BJ (cell line): ENCODE data around the gene ARHGEF28. TPM values are rescaled to one million over a fixed set of nuclear protein-coding genes. Genes with fewer than 3 reads are reported as not detected.

Experiments used
- CTCF ChIA-PET: fragments of 350-600 bp; formaldehyde crosslinking; extraction: SDS; loops from one replicate; lab custom pipeline; 2021; ENCODE audit warnings: antibody characterized with exemption, inconsistent platforms; lab: Yijun Ruan, JAX
- POLR2A ChIA-PET: fragments of 300-600 bp; sonication (Branson Sonifier 250); formaldehyde crosslinking; extraction: SDS; loops from one replicate; lab custom pipeline; 2021; ENCODE audit warnings: antibody characterized with exemption; lab: Charles Lee
- DNase-seq: peaks from one replicate; pipeline ENCODE4 v3.0.0-alpha.2; 2011; ENCODE audit warnings: low read depth
- H3K27me3 ChIP-seq: 2 replicates; pipeline ENCODE4 v1.6.0; 2011; ENCODE audit warnings: low read length; ENCODE audit not compliant: control insufficient read depth, insufficient read depth
- H3K36me3 ChIP-seq: 2 replicates; pipeline ENCODE4 v1.5.1; 2011; ENCODE audit warnings: low read length; ENCODE audit not compliant: control insufficient read depth, insufficient read depth
- H3K4me3 ChIP-seq: 2 replicates; pipeline ENCODE4 v1.5.1; 2011; ENCODE audit warnings: low read depth, mild to moderate bottlenecking, control low read depth, low read length
- polyA plus RNA-seq: library from polyadenylated mRNA; depleted of rRNA; stranded (reverse); fragments of >200 nt; gene quantifications from 2 replicates; pipeline ENCODE4 v1.2.3, GENCODE V29; 2011
- TF ChIP-seq, protein P1 (sequence below): IDR thresholded peaks from 2 replicates; pipeline ENCODE4 v1.5.1; 2011; ENCODE audit warnings: low read depth, mild to moderate bottlenecking, control low read depth, inconsistent platforms, low read length, moderate library complexity; ENCODE audit not compliant: insufficient read depth

The ARHGEF28 gene
- polyA plus RNA-seq, 1 experiment: 2.8 TPM

DNA sequence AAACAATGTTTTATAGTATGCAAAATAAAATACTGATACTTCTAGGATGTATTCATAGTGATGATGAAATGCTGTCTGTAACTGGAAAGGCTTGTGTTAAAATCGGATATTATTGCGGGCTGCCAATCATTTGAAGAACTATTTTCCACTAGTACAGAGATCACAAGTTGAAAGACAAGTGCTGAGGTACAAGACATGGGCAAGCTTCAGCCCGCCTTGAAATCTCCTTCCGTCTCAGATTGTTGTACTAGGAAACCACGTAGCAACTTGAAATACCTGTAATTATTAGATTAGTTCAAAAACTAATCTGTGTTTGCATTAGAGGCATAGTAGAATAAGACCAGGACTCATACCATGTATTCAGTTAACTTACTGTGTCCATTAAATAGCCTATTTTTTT, 218.2 kb downstream of the ARHGEF28 start:
- ChIA-PET CTCF (interaction anchor here (1.7 kb wide), 1 partner anchor 11 kb away, joined by 5 read pairs; no protein-coding TSS in a partner anchor), POLR2A (no interaction called here)
- DNase-seq: no peak
- H3K27me3 ChIP-seq: no peaks in the 10 kb centered on the region
- no peak overlapping the region for H3K4me3 ChIP-seq
- TF ChIP-seq, protein P1, sequence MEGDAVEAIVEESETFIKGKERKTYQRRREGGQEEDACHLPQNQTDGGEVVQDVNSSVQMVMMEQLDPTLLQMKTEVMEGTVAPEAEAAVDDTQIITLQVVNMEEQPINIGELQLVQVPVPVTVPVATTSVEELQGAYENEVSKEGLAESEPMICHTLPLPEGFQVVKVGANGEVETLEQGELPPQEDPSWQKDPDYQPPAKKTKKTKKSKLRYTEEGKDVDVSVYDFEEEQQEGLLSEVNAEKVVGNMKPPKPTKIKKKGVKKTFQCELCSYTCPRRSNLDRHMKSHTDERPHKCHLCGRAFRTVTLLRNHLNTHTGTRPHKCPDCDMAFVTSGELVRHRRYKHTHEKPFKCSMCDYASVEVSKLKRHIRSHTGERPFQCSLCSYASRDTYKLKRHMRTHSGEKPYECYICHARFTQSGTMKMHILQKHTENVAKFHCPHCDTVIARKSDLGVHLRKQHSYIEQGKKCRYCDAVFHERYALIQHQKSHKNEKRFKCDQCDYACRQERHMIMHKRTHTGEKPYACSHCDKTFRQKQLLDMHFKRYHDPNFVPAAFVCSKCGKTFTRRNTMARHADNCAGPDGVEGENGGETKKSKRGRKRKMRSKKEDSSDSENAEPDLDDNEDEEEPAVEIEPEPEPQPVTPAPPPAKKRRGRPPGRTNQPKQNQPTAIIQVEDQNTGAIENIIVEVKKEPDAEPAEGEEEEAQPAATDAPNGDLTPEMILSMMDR: no peak
- no peaks in the 10 kb centered on the region for H3K36me3 ChIP-seq

DNA sequence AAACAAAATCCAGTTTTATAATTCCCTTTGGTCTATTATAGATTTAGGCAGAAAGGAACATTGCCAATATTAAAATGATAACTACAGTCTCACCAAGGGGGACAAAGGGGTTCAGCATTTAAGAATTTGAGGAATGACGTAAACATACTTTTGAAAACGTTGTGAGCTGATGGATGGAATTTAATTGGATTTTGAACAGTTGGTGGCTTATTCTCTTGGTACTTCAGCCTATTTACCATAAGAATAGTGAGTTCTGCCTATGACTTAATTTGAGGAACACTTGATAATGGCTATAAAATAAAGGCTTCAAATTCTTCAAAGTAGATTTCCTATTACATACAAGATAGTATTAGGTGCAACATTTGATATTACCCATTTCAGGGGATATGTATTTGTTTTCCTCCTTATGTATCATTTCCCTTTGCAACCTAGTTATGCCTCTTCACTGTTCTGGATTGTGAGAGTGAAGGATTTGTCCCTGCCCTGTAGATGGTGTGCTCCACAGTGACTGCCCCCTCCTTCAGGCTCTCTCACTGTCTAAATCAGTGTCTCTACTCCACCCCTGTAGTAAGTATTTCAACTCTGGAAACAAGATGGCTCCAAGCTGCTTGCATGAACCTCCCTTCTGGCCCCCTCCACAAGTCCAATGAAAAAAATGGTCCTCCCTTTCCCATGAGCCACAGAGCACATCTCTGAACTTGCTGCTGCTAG, 225.6 kb downstream of the ARHGEF28 start:
- POLR2A ChIA-PET: no interaction called here
- Histone ChIP-seq H3K27me3 (no peaks in the 10 kb centered on the region), H3K36me3 (no peaks in the 10 kb centered on the region), H3K4me3 (no peak overlapping the region)
- TF ChIP-seq, protein P1: no peak
- CTCF ChIA-PET: interaction anchor here (0.7 to 1.9 kb wide), 2 partner anchors 60 to 261 kb away, joined by 3 to 5 read pairs; no protein-coding TSS in a partner anchor
- no peak for DNase-seq

DNA sequence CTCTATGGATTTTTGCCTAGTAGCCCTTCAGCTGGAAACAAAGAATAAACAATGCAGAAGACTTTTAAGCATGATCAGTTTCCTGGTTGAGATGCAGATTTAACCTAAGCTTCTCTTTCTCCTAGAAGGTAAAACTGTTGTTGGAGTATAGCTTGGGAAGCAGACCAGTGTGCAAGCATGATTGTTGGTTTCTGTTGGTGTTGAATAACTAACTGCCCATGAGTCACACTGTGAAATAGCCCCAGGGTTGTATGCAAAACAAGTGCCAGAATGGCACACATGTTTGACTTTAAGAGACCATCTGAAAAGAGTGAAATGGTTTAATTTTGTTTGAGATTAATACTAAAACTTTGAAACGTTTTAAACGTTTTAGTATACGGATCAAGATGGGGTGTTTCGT, 227.1 kb downstream of the ARHGEF28 start:
- Histone ChIP-seq H3K4me3 (no peak overlapping the region), H3K27me3 (no peaks in the 10 kb centered on the region), H3K36me3 (no peaks in the 10 kb centered on the region)
- peak; percentile 65 for DNase-seq
- ChIA-PET CTCF (interaction anchor here (0.7 kb wide), 1 partner anchor 69 kb away, joined by 4 read pairs; no protein-coding TSS in a partner anchor), POLR2A (no interaction called here)
- TF ChIP-seq, protein P1: no peak

DNA sequence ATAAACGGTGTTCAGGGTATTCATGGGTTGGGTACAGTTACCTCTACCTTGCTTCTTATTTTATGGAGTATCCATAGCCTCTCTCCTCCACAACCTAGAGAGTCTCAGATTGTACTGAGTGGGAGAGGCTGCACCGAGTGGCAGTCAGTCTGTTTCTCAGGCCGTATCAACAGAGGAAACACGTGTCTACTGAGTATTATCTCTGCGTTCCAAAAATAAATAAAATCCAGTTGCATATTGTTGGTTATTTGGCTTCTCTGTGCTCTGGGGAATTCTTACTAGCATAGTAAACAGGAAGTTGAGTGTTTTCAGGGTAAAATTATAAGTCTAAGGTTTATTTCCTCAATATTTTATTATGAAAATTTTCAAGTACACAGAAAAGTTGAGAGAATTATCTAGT, 231.0 kb downstream of the ARHGEF28 start:
- Histone ChIP-seq H3K36me3 (no peaks in the 10 kb centered on the region), H3K27me3 (no peaks in the 10 kb centered on the region), H3K4me3 (no peak overlapping the region)
- DNase-seq: no peak
- ChIA-PET CTCF (no interaction called here), POLR2A (no interaction called here)
- TF ChIP-seq, protein P1: no peak

DNA sequence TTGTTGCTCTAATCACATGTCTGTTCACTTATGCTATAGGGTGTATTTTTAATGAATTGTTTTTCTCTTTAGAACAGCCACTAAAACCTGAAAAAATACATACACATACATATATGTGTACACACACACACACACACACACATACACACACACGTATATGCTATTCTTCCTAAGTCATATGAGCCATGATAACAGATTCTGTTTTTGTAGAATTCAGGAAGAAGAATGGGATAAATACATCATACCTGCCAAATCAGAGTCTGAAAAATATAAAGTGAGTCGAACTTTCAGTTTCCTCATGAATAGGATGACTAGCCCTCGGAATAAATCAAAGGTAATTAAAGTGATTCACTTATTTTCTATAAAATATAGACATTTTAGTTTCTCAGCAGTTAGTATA, 231.4 kb downstream of the ARHGEF28 start:
- DNase-seq: no peak
- ChIA-PET POLR2A (no interaction called here), CTCF (no interaction called here)
- TF ChIP-seq, protein P1: no peak
- H3K4me3 ChIP-seq: no peak overlapping the region
- H3K36me3 ChIP-seq: no peaks in the 10 kb centered on the region
- H3K27me3 ChIP-seq: no peaks in the 10 kb centered on the region
